Medulla oblongata (tissue), 1 donor: ENCODE measurements around the gene PPP1R27.

Source experiments
- DNase-seq: peaks from one replicate; pipeline ENCODE4 v3.0.0-alpha.2; 2015; ENCODE audit errors: extremely low spot score

Gene PPP1R27

DNA sequence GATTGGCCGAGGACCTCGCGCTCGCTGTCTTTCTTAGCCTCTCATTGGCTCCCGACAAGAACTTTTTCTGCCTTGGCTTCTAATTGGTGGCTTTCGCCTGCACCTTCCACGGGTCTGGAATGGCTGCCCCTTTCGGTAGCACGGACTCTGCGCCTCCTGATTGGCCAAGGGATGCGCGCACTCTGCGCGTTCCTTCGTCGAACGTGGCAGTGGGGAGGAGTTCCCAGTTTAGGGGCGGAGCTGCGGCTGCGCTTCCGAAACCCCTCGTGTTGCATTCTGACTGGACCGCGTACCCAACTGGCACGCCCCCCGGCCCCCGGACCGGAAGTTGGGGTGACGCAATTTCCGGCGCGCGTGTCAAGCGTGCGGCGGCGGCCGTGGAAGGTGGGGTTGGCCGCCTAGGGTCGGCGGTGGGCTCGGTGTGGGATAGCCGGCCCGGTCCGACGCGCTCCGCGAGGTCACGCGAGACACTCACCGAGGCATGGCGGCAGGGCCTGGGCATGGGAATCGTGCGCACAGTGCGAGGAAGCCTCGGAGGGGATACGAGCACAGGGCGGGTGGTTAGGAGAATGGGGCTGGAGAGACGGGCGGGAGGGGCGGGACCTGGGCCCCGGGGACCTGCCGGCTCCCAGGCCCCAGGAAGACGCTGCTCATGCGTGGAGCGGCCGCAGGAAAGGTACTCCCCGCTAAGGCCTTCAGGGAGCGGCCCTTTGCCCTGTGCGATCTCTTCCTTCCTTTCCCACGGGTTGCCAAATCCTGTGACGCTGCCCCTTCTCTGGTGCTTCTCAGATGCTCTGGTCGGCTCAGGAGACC, 26.1 kb upstream of the PPP1R27 start:
- DNase-seq, result peak; percentile 100

DNA sequence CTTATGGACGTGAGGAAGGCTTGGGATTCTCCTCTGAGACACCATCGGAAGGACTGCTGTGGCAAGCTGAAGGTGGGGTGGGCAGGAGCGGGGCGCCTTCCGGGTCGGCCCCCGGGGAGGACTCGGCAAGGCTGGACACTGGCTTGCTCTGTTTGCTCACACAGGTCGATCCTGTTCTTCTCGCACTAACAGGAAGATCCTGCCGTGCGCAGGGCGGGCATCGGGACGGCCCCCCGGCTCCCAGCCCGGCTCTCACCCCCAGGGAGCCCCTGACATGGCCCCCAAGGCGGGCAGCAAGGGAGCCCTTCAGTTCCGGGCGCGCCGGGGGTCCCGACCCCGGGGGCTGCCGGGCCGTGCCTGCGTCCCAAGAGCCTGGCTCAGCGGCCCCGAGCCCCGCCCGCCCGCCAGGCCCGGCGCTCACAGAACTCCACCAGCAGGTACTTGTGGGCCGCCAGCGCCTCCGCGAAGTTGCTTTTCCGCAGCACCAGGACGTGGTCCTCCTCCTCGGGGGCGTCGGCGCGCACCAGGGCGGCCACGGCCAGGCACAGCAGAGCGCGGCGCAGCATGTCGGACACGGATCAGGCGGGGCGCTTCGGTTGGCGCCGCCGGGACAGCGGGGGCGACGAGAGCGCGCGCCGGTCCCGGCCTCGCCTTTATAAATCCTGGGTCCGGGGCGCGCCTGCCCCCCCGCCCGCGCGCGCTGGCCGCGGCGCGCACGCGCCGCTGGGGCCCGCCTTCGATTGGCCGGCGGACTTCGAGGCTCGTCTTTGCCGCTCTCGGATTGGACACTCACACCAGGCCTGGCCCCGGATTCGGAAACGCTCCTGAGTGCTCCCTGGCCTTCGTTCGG, 25.3 kb upstream of the PPP1R27 start, which contains the start of gene P4HB:
P4HB (minus strand) TSS at position 630 of the 850 bp plus-strand sequence; CDS start at position 566, 64 bp downstream.
- DNase-seq, result no peak

DNA sequence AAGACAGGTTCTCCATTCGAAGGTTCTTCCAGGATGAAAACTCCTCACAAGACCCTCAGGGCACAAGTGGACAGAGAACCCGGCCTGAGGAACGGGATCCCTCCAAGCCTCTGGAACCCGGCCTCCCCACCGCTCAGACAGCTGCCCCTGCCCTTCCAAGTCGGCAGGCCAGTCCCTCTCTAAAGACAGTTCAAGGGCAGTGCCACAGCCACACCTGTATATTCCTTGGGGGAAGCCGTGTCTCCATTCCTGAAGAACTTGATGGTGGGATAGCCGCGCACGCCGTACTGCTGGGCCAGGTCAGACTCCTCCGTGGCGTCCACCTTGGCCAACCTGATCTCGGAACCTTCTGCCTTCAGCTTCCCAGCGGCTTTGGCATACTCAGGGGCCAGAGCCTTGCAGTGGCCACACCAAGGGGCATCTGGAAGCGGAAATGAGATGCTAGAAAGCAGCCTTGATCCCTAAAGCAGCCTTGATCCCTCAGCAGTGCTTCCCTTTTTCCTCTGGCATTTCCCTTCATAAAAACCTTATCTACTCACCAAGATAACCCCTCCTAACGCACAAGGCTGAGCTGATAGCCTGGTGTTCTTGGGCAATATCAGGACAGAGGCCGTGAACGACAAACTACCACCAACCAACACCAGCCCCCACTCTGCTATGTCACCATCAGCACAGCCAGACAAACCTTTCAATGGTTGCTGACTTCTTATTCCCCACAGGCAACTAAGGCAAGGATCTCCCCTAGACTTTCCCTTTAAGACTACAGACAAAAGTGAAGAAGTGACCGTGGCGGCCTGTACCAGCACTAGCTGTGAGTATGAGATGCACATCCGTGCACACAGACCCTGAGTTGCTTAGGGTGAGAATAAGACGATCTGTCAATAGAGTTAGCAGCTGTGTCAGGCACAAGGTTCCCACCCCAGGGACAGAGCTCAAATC, 24.4 kb upstream of the PPP1R27 start:
- no peak for DNase-seq

GRCh38 chr17:81858170-81858966, 23.5 kb upstream of the PPP1R27 start:
- no peak for DNase-seq

- no peak for DNase-seq
These were observed 20.3 kb upstream of the PPP1R27 start for GRCh38 chr17:81854974-81855774.

DNA sequence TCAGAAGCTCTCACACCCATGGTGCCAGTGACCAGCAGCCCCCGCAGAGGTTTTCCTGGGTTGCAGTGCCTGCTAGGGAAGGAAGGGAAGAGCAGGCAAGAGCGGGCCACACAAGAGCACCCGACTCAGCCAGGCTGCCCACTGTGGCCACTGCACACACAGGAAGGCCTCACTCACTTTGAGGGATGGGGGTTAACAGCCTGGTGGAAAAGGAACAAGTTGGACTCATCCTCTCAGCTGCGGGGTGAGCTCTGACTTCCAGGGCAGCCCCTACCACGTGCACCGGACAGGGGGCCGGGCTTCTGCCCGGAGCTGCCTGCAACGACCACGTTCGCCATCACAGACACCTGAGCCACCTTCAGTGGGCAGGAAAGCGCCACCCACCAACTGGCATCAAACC, 17.4 kb upstream of the PPP1R27 start:
- DNase-seq, result no peak

- DNase-seq, result no peak
These were observed 16.6 kb upstream of the PPP1R27 start for GRCh38 chr17:81851423-81851822.

- DNase-seq, result no peak
These were observed 14.6 kb upstream of the PPP1R27 start for GRCh38 chr17:81849457-81849856.

- DNase-seq, result no peak
These were observed 12.2 kb upstream of the PPP1R27 start for GRCh38 chr17:81846743-81847689.

DNA sequence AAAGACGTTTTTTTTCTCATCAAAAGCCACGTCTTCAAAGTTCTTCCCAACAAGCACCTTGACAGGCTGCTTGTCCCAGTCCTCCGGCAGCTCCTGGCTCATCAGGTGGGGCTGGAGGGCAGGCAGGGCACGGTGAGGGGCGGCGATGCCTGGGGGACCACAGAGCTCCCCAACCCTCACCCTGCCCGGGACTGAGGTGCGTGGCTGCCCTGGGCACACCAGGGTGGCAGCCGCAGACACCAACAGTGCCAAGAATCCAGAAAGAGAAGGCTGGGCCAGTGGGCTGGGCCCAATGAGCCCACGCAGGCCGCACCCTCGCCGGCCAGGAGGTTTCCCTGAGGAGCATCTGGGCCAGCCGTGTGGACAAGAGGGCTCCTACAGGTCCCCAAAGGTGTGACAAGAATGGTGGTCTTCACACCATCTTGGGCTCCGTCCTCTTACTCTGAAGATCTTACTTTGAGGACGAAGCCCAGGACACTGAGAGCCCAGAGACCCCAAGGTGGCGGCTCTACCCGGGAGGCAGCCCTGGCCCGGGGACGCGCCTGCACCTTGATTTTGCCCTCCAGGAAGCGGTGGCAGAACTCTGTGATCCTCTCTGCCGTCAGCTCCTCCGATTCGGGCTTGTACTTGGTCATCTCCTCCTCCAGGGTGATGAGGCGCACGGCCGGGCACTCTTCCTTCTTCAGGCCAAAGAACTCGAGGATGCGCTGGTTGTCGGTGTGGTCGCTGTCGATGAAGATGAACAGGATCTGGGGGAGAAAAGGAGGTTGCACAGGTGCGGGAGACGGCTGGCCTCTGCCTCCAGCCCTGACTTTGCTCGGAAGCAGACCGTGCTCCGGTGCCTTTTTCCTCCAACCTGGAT, 11.3 kb upstream of the PPP1R27 start:
- no peak for DNase-seq

GRCh38 chr17:81845361-81845760, 10.5 kb upstream of the PPP1R27 start:
- no peak for DNase-seq

GRCh38 chr17:81844887-81845286, 10.0 kb upstream of the PPP1R27 start:
- no peak for DNase-seq

GRCh38 chr17:81844327-81844851, 9.5 kb upstream of the PPP1R27 start:
- no peak for DNase-seq

DNA sequence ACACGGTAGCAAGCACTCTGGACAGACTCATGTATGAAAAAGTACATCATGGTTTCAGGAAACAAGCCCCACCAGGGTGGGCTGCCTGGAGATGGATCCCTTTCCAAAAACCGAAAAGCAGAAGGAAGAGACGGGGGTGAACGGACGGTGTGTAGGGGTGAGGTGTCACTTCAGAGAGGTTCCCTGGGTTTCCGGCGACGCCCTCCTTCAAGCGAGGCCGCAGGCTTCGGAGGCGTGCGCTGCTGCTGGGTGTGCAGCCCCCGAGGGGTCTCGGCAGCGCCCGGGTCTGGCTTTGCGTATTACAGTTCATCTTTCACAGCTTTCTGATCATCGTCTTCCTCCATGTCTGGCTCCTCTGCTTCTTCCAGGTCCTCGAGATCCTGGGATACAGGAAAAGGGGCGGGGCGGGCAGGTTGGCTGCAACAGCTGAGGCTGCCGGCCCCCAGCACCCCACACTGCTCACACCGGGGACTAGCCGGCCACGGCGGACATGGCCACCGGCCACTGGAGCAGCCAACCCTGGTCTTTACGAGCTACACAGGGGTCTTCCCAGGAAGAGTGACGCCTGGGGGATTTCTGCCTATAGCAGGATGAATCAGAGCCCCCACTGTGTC, 9.0 kb upstream of the PPP1R27 start:
- DNase-seq, result no peak

GRCh38 chr17:81842725-81843504, 8.1 kb upstream of the PPP1R27 start:
- no peak for DNase-seq

- DNase-seq, result no peak
These were observed 7.5 kb upstream of the PPP1R27 start for GRCh38 chr17:81842378-81842724.
